HG02981 (cell line): ENCODE results near the gene ASTE1.
"Not testable (repeated sequence)": the region's sequence is repeated elsewhere in the genome, so short reads cannot be mapped to it uniquely, and the experiment has no call there.

Source experiments
- ATAC-seq: cut with Tn5 transposase; IDR thresholded peaks from one replicate; pipeline ENCODE4 v1.9.1; 2021; ENCODE audit warnings: mild to moderate bottlenecking, moderate library complexity; ENCODE audit not compliant: unreplicated experiment

ASTE1 gene

DNA sequence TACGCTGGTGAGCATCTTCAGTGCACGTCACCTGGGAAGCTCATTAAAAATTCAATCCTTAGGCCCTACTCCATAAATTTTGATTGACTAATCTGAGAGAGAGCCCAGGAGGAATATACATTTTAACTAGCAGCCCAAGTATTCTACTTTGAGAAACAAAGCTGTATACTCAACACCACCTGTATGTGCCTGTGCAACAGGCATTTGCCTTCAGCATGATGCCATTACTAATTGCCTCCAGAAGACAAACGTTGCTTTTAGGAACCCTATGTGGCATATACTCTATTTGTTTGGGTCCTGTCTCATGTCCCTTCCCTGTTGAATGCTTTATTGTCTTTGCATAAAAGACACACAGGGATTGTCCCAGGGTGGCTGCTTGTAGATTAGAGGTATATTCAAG is 7.7 kb downstream of the ASTE1 start:
- no peak for ATAC-seq

DNA sequence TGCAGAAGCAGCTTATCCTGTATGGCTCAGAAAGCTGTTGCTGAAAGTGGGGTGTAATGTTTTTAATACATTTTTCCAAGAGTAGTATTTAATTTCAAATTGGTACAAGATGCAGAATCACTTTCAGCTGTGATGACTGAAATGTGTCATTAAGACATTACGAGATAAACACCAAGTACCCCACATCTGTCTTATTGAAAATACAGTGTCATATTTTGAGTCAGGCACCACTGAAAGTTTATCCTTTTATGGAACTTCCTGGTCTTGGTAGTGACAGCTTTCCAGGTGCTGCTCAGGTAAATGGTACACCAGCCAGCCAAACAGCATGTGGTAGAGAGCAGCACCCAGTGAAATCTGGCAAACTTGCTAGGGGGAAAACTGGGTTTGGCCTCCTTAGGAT is 16.9 kb downstream of the ASTE1 start:
- ATAC-seq: no peak

DNA sequence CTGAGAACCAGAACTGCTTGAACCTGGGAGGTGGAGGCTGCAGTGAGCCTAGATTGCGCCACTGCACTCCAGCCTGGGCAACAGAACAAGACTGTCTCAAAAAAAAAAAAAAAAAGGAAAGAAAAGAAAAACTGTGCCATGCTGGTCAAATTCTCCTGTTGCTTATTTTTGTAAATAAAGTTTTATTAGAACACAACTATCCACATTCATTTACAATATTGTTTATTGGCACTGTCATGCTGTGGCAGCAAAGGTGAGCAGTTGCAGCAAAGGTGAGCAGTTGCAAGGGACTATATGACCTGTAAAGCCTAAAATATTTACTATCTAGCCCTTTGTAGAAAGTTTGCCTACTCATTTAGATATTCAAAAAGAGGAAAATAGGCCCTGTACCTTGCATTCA is 18.3 kb downstream of the ASTE1 start:
- ATAC-seq: no peak

DNA sequence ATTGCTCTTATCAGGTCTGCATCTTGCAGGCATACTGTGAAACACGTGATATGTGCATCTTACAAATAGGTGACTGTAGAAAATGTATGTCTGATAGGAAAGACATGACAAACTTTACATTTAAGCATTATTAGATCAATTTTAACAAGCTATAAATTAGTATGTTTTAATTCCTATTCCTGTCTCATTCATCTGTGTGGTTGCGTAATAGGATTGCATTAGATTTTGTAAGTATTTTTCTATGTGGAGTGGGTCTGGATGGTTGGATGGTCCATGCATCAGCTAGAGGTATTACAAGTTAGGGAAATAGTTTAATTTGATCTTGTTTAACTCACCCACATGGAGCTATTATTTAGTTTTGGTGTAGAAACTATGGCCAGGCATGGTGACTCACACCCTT is 18.8 kb downstream of the ASTE1 start:
- no peak for ATAC-seq

DNA sequence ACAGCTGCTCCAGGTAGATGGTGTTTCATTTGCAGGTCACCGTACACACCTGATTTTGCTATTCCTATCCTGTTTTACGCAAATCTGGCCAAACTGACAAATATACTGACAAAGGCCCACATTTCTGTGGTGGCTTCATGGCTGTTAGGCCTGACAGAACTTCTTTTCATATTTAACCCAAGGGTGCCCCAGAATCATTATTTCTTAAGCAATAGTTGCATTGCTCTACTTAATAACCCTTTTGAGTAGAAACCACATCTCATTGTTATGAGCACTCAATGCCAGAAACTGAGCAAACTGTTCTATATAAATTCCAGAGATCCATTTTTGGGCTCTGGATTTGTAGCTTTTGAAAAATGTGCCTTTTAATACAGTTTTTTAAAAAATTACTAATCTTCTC is 19.4 kb downstream of the ASTE1 start:
- no peak for ATAC-seq

DNA sequence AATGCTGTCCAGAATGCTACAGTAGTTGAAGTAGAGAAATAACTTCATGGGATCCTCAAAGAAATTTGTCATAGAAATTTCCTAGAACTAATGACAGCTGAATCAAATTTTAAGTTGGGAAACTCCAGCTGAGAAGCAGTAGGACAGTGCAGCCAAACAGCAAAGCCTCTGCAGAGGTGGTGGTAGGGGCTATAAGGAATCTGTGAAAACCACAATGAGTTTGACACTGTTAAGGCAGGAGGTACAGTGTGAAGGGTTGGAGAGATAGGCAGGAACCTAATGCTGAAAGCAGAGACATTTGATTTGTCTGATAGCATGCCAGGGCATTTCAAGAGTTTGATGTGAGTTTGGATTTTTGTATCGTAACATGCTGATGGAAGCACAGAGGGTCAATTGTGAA is 22.0 kb downstream of the ASTE1 start:
- ATAC-seq: no peak

DNA sequence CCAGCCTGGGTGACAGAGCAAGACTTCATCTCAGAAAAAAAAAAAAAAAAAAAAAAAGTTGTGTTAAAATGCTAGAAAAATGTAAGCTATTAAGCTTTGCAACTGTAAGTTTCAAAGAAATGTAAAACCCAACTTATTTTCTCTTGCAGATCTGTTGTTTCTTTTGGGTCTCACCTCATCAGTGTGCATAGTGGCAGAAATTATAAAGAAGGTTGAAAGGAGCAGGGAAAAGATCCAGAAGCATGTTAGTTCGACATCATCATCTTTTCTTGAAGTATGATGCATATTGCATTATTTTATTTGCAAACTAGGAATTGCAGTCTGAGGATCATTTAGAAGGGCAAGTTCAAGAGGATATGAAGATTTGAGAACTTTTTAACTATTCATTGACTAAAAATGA is 25.6 kb downstream of the ASTE1 start:
- ATAC-seq: no peak

DNA sequence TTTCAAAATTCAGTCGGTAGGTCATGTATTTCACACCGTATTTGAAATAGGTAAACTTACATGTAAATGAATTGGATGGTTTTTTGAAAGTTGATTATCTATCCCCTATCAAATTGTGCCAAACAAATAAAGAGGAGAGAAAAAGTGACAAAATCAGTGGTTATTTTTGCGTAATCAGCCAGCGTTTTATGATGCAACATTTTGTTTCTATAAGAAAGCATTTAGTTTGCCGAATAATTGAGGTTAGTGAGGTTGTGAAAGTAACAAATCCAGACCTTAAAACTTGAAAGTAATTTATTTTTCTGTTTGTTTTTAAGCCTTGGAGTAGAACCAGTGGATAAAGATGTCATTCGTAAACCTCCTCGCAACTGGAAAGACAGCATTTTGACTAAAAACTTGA is 29.3 kb downstream of the ASTE1 start:
- ATAC-seq: no peak

DNA sequence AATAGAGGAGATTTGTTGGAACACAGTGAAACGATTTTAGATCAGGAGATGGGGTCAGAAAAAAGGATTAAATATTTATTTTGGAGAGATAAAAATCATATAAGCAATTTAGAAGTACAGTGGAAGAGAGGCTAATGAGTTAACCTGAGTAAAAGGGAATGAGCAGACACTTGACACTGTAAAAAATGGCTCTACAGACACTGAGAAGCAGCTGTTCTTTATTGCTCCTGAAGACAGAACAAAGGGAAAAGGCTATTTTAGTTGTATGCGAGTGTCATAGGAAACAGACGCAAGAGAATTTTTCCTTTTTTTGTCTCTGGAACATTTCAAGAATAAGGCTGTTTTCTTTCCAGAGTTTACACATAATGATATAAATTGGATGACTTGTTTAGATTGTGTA is 34.3 kb downstream of the ASTE1 start:
- no peak for ATAC-seq

DNA sequence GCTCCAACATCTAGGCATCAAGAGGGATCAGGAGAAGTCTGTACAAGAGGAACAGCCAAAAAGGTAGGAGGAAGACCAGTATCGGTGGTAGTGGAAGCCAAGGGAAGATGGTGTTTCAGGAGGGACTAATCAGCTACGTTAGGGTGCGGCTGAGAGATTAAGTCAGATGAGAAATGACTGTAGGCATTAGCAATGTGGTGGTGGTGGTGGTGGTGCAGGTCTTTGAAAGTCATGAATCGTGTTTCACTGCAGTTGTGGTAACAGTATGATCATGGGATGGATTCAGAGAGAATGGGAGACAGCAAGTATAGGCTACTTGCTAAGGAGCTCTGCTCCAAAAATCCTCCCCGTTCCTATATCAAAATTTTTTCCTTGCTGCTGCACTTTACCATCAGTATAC is 35.5 kb downstream of the ASTE1 start:
- ATAC-seq: no peak

DNA sequence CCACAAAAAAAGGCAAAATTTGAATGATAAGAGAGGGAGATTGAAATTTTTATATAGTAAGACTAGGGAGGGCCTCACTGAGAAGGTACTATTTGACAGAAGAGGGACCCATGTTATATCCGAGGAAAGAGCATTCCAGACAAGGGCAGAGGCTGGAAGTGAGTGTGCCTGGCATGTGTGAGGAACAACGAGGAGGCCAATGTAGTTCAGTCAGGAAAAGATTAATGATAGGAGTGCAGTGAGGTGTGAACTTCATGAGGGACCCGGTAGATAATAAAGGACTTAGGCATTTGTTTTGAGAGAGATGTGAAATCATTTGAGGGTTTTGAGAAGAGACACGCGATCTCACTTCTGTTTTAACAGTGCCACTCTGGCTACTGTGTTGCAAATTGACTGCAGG is 36.3 kb downstream of the ASTE1 start:
- no peak for ATAC-seq

DNA sequence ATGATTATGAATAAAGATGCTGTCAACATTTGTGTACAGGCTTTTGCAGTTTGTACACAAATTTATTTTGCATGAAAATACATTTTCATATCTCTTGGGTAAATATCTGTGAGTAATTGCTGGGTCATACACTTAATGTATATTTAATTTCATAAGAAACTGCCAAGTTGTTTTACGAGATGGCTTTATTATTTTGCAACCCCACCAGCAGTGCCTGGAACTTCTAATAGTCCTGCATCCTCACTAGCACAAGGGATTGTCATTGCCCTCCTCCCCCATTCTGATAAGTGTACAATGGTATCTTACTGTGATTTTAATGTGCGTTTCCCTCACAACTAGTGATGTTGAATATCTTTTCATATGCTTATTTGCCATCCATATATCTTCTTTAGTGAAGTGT is 45.2 kb downstream of the ASTE1 start:
- no peak for ATAC-seq

DNA sequence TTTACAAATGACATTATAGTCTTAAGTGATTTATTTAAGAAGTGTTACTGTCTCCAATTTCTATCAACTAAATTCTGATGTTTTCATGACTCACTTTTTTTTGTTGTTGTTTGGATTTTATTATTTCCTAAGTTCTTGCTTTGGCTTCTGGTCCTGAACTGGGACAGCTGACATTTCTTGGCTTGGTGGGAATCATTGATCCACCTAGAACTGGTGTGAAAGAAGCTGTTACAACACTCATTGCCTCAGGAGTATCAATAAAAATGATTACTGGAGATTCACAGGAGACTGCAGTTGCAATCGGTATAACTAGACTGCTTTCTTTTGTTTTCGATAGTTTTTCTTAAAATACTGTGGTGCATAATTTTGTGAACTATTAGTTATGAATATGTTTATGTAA is 47.5 kb downstream of the ASTE1 start:
- ATAC-seq: no peak

DNA sequence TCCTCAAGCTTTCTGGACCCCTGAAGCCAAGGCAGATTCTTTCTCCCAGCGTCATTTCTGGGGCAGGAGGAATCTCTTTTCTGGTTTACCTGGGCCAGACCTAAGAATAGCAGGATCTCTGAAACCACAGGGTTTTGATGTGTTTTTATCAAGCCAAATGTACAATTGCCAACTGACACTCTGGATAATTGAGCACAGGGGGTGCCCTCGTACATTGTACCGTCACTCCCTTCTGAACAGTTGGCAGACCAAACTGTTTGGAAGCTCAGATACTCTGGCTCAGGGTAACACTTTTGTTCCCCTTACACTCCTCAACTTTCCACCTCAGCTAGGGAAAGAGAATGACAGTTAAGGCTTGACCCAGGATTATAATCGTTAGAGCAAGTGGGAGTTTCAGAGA is 49.9 kb downstream of the ASTE1 start:
- ATAC-seq: no peak

DNA sequence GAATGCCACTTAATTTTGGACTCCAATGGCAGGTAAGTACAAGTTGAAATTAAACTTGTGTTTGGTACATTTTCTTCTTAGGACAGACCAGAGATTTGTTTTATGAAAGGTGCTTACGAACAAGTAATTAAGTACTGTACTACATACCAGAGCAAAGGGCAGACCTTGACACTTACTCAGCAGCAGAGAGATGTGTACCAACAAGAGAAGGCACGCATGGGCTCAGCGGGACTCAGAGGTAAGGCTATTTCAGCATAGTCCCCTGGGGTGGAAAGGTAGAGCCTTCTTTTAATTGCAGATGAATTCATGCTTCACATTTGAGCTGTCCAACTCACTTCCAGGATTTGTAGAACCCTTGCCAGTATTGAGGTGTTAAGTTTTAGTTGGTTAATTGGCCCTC is 51.4 kb downstream of the ASTE1 start:
- ATAC-seq: no peak

DNA sequence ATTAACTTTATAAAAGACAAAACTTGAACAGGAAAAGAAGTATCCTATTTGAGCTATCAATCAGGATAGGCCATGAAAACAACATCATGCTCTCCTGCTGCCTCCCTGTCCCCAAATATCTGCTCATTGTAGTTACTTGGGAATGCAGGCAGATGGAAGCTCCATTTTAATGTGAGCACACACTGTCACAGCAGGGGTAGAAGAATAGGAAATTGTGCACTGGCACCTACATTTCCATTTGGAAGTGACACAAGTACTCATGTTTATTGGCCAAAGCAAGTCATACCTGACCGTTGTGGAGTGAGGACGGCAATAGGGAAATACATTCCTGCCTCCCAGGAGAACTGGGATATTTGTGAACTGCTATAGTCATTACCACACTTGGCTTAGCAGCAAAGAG is 52.4 kb downstream of the ASTE1 start:
- no peak for ATAC-seq

DNA sequence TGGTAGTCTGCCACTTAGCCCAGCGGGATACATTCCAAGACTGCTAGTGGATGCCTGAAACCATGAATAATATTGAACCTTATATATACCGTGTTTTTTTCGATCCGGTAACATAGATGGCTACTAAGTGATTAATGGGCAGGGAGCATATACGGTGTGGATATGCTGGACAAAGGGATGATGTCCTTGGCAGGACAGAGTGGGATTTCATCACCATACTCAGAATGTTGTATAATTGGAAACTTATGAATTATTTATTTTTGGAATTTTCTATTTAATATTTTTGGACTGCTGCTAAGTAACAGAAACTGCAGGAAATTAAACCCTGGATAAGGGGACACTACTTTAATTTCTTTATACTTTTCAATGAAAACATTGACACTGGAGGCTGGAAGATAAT is 53.2 kb downstream of the ASTE1 start:
- ATAC-seq: no peak

DNA sequence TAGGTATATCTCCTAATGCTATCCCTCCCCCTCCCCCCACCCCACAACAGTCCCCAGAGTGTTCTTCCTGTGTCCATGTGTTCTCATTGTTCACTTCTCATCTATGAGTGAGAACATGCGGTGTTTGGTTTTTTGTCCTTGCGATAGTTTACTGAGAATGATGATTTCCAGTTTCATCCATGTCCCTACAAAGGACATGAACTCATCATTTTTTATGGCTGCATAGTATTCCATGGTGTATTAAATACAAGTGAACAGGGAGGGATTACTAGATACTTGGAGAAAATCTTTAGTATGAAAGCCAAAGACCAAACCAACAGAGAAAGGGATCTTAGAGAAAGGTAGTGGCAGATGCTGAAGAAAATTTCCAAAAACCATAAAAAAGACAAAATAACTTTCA is 54.0 kb downstream of the ASTE1 start:
- ATAC-seq: not testable (repeated sequence)

DNA sequence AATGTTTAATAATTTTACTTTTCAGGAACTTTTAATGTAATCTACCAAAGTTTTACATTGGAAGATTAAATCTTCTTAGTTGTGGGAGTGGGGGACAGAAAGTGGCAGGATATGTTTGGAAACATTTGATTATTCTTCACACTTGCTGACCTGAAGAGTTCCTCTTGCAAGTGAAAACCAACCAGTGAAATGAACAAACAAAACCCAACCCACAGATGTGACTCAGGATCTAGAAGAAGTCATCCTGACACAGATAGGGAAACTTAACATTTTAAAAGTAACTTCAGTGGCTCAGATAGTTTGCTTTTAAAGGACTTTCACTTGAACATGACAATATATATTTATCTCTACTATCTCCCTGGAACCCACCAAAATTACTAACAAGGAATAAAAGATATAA is 55.4 kb downstream of the ASTE1 start:
- ATAC-seq: no peak

DNA sequence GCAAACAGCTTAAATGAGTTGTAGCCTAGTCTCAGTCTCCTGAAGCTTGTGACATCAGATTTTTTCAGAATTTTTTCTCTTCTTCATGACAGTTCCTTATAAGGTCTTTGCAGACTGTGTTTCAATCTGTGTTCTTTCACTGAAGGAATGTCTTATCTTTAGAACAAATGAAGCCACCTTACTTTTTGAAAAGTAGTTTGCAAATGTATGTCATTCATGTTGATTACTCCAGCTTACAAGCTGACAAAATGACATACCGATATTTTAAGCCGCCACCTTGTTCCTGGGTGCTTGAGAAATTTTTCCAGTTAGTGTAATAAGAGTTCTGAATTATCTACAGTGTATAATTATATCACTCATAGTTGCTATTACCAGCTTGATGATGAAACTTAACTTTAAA is 57.0 kb downstream of the ASTE1 start:
- no peak for ATAC-seq

DNA sequence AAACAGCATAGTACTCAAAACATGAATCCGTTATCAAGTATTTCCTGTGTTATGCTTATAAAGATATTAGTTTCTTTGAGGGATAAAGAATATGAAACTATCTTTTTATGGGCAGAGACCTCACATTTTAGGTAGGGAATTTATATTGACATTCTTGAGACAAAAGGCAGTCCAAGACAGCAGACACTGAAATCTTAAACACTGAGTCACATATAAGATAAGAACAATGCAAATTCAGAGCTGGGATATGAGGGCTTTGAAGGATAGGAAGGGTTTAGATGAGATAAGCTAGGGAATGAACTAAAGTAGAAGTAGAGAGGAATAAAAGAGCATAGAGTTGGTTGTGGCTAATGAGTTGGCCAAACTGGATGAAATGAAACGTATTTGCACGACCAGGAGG is 58.4 kb downstream of the ASTE1 start:
- ATAC-seq: no peak

DNA sequence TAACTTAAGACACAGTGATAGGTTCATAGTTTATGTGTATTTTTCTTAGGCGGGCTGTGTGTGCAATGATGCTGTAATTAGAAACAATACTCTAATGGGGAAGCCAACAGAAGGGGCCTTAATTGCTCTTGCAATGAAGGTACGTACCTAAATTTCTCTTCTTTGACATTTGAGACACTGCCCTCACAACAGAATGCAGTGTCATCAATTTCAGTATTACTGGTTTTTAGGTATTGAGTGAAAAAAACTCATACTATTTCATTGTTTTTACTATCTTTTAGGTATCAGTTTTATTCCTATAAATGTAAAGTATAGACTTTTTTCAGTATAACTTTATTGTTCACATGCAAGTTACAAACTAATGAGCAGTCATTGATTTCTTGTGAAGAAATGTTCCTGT is 59.3 kb downstream of the ASTE1 start:
- no peak for ATAC-seq

DNA sequence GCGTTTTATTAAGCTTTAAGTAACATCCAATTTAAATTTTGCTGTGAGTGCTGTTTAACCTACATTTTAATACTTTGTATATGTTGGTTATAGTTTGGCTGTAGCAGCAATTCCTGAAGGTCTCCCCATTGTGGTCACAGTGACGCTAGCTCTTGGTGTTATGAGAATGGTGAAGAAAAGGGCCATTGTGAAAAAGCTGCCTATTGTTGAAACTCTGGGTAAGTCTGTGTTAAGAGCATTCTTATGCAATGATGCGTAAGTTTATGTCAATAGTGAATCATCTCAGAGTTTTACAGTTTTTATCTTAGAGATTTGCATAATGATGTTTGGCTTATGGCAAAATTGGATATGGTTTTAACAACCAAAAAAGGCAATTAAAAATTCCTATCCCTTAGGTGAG is 62.7 kb downstream of the ASTE1 start:
- no peak for ATAC-seq
